HG02970 (cell line): ENCODE data around the gene GRPEL1.

Source experiments
- ATAC-seq: cut with Tn5 transposase; IDR thresholded peaks from one replicate; pipeline ENCODE4 v1.9.1; 2021; ENCODE audit warnings: mild to moderate bottlenecking, moderate library complexity, moderate number of reproducible peaks; ENCODE audit not compliant: unreplicated experiment, low FRiP score

The GRPEL1 gene

GRCh38 chr4:7027284-7027683, 40.6 kb downstream of the GRPEL1 start:
- ATAC-seq = no peak

GRCh38 chr4:7026107-7026506, 41.8 kb downstream of the GRPEL1 start:
- no peak for ATAC-seq

- ATAC-seq = no peak
These were observed 42.7 kb downstream of the GRPEL1 start for GRCh38 chr4:7025040-7025602.

GRCh38 chr4:7024336-7024890, 43.5 kb downstream of the GRPEL1 start:
- no peak for ATAC-seq

- no peak for ATAC-seq
These were observed 44.0 kb downstream of the GRPEL1 start for GRCh38 chr4:7023901-7024300.

- ATAC-seq = no peak
These were observed 44.4 kb downstream of the GRPEL1 start for GRCh38 chr4:7023486-7023885.

GRCh38 chr4:7021930-7022664, 45.8 kb downstream of the GRPEL1 start:
- ATAC-seq = no peak

GRCh38 chr4:7021355-7021754, 46.5 kb downstream of the GRPEL1 start:
- ATAC-seq = no peak

GRCh38 chr4:7020856-7021255, 47.0 kb downstream of the GRPEL1 start:
- no peak for ATAC-seq

- no peak for ATAC-seq
These were observed 47.6 kb downstream of the GRPEL1 start for GRCh38 chr4:7020290-7020689.

GRCh38 chr4:7019367-7019766, 48.5 kb downstream of the GRPEL1 start:
- ATAC-seq = no peak

- ATAC-seq = no peak
These were observed 49.6 kb downstream of the GRPEL1 start for GRCh38 chr4:7018281-7018680.

GRCh38 chr4:7017446-7018048, 50.3 kb downstream of the GRPEL1 start:
- no peak for ATAC-seq

- ATAC-seq = no peak
These were observed 51.4 kb downstream of the GRPEL1 start for GRCh38 chr4:7016512-7016911.

- ATAC-seq = no peak
These were observed 51.8 kb downstream of the GRPEL1 start for GRCh38 chr4:7016086-7016485.

- no peak for ATAC-seq
These were observed 52.4 kb downstream of the GRPEL1 start for GRCh38 chr4:7015383-7016035.

GRCh38 chr4:7014815-7015214, 53.0 kb downstream of the GRPEL1 start:
- no peak for ATAC-seq

GRCh38 chr4:7013175-7013574, 54.7 kb downstream of the GRPEL1 start:
- ATAC-seq = no peak

- ATAC-seq = no peak
These were observed 58.3 kb downstream of the GRPEL1 start for GRCh38 chr4:7009564-7009963.
